Heart right ventricle (tissue), 16 donors: ENCODE results near the gene VENTX. TPM values are rescaled to one million over a fixed set of nuclear protein-coding genes. Genes with fewer than 3 reads are reported as not detected.
A peak's percentile ranks its signal among the peaks of the same experiment; 100 is the strongest.

Source experiments
- ATAC-seq, 8 donors: fragments of 200-7000 bp; cut with Tn5 transposase; one replicate each; pipeline ENCODE4 v1.9.1; 2020; ENCODE audit warnings: mild to moderate bottlenecking in 8 of 8, moderate library complexity in 8 of 8, moderate number of reproducible peaks in 1 of 8
- DNase-seq, 2 donors: peaks; one replicate each; pipeline ENCODE4 v3.0.0-alpha.2; 2020
- H3K27ac ChIP-seq, 10 donors: fragments of 200-600 bp; sonication (generic) in 2 of 10; one replicate each; pipeline versions ENCODE4 v1.5.0 to v1.8.0; 2020 to 2022; ENCODE audit warnings: mild to moderate bottlenecking in 3 of 10
- H3K27me3 ChIP-seq, 7 donors: fragments of 200-600 bp; one replicate each; pipeline ENCODE4 v1.8.0; 2021 to 2022; ENCODE audit warnings: mild to moderate bottlenecking in 2 of 7
- H3K36me3 ChIP-seq, 9 donors: fragments of 200-600 bp; sonication (generic) in 1 of 9; one replicate each; pipeline versions ENCODE4 v1.5.0 to v1.8.0; 2020 to 2022; ENCODE audit warnings: mild to moderate bottlenecking in 2 of 9
- H3K4me1 ChIP-seq, 9 donors: fragments of 200-600 bp; sonication (generic) in 1 of 9; one replicate each; pipeline versions ENCODE4 v1.5.0 to v1.8.0; 2020 to 2022; ENCODE audit warnings: mild to moderate bottlenecking in 4 of 9
- H3K4me3 ChIP-seq, 10 donors: fragments of 200-600 bp; sonication (generic) in 2 of 10; one replicate each; pipeline versions ENCODE4 v1.5.0 to v1.8.0; 2020 to 2022; ENCODE audit warnings: mild to moderate bottlenecking in 7 of 10, moderate library complexity in 2 of 10
- H3K9me3 ChIP-seq, 11 donors: fragments of 200-600 bp in 10 of 11; sonication (generic) in 2 of 11; one replicate each; pipeline versions ENCODE4 v1.5.0 to v1.8.0; 2013 to 2022; ENCODE audit warnings: mild to moderate bottlenecking in 2 of 11, control low read depth in 1 of 11, moderate library complexity in 1 of 11
- CTCF ChIP-seq, 9 donors: fragments of 200-600 bp; sonication (generic) in 2 of 9; IDR thresholded peaks; one replicate each; pipeline versions ENCODE4 v1.5.0 to v1.8.0; 2021 to 2022; ENCODE audit warnings: antibody characterized with exemption in 9 of 9, mild to moderate bottlenecking in 5 of 9, moderate library complexity in 1 of 9
- WGBS, 2 donors: extraction: QIAGEN DNeasy Blood & Tissue Kit; methylation state at CpG; one replicate each; pipeline ENCODE4 v1.1.7; 2013; ENCODE audit warnings: inconsistent platforms in 1 of 2; 5-methylcytosine and 5-hydroxymethylcytosine counted together
- intact Hi-C, 10 donors: fragments of 100-400 bp; cut with DNase I; formaldehyde crosslinking; loops; one replicate each; pipeline versions ENCODE4 v1.11.1 to v1.14.2; 2022
- polyA plus RNA-seq, 2 donors: library from polyadenylated mRNA; stranded (reverse); fragments of 200-250 nt; gene quantifications; one replicate each; pipeline ENCODE4 v1.2.3, GENCODE V29; 2013
- total RNA-seq, 10 donors: library from RNA; stranded (reverse); fragmentation: NEBNext Ultra II Directional in 3 of 10; extraction: Animal tissue kit (Norgen Biotek cat#: 25700) in 3 of 10; gene quantifications; one replicate each; pipeline versions ENCODE4 v1.2.1 to v1.2.4, GENCODE V29; 2021 to 2023
- donor health status: Arrhythmogenic right ventricular cardiomyopathy.
- donor health status: ischemic (EF 13 %, LVEDD 7.1; RV severe dilation, severe dysfunction).
- donor health status: healthy with polysubstance abuse.
- donor health status: DM: no; HTN: yes; CAD: no.
- donor health status: DM: no; HTN: no; CAD: no.
- donor health status: ischemic (EF 25% LVEDD 6.9; RV normal size, moderate dysfunction).
- donor health status: ischemic (EF 25% LVEDD 5.7; RV mildly dilated, moderate dysfunction).
- donor health status: healthy.
- donor health status: DM: yes; HTN: yes; CAD: no.
- donor health status: Ischemic cardiomyopathy.
- donor health status: ischemic (EF 35%, LVEDD 5.7; RV mildly dilated, moderate dysfunction).
- donor health status: nonischemic (EF 11% LVEDD 7.7; RV severe dilation, severe dysfunction).
- donor health status: DM: yes; HTN: yes; CAD: no.
- donor health status: PGD.
- donor health status: ischemic (EF 29% LVEDD 5.4; RV normal size, mild dysfunction).
- donor health status: nonischemic (EF 23%, LVEDD 6.1; RV moderate dilation, normal function).

The VENTX gene
- total and polyA plus RNA-seq, 12 donors: 0.19 to 1.5 (median 0.64) TPM; not detected in 1

- Histone ChIP-seq H3K4me1 (no peaks in the 10 kb centered on the region), H3K4me3 (no peak overlapping the region), H3K27me3 (peaks cover 3 to 51% (median 20%) of the 10 kb centered on the region in 7 donors), H3K27ac (no peak overlapping the region), H3K9me3 (no peaks in the 10 kb centered on the region), H3K36me3 (no peaks in the 10 kb centered on the region)
- intact Hi-C loops: no loop called here
- ATAC-seq (no peak), DNase-seq (peak in 1 of 2 donors; percentile 6)
- TF ChIP-seq CTCF (IDR thresholded peaks at IDR 0.05): no peak
- 81 to 82% methylated on average over 28 of the region's 28 CpGs for WGBS, 2 donors
These were observed 22.9 kb upstream of the VENTX start for GRCh38 chr10:133214468-133215410.

- intact Hi-C loops: no loop called here
- Histone ChIP-seq H3K4me1 (no peaks in the 10 kb centered on the region), H3K27ac (no peak overlapping the region), H3K9me3 (no peaks in the 10 kb centered on the region), H3K4me3 (no peak overlapping the region), H3K36me3 (no peaks in the 10 kb centered on the region), H3K27me3 (peaks cover 4 to 54% (median 23%) of the 10 kb centered on the region in 7 donors)
- WGBS, 2 donors: 91 to 94% methylated on average over 27 of the region's 27 CpGs
- ATAC-seq (no peak), DNase-seq (peak in 1 of 2 donors; percentile 5)
- TF ChIP-seq CTCF (IDR thresholded peaks at IDR 0.05): no peak
These were observed 22.1 kb upstream of the VENTX start for GRCh38 chr10:133215586-133215985.

- peaks cover 4 to 58% (median 32%) of the 10 kb centered on the region in 7 donors for H3K27me3 ChIP-seq
- intact Hi-C loops: no loop called here
- WGBS, 2 donors: 80 to 85% methylated on average over 26 of the region's 26 CpGs
These were observed 20.9 kb upstream of the VENTX start for GRCh38 chr10:133216776-133217175.

More at GRCh38 chr10:133216776-133217175, 20.9 kb upstream of the VENTX start:
- no peak overlapping the region for H3K4me3 ChIP-seq
- no peak for TF ChIP-seq CTCF (IDR thresholded peaks at IDR 0.05)
- H3K27ac ChIP-seq: no peak overlapping the region
- no peaks in the 10 kb centered on the region for H3K36me3 ChIP-seq
- DNase-seq: peak in 1 of 2 donors; percentile 2
- no peak for ATAC-seq
- no peaks in the 10 kb centered on the region for H3K4me1 ChIP-seq
- H3K9me3 ChIP-seq: no peaks in the 10 kb centered on the region
